Astrocyte of the cerebellum (primary cell): Measurements from ENCODE around the gene RAB11FIP3.

Experiments
- DNase-seq: peaks from one replicate; pipeline ENCODE4 v3.0.0-alpha.2; 2011; ENCODE audit warnings: low read depth
- H3K4me3 ChIP-seq: 2 replicates; pipeline ENCODE4 v1.5.1; 2011; ENCODE audit warnings: mild to moderate bottlenecking, low read depth, low read length, moderate library complexity
- CTCF ChIP-seq: IDR thresholded peaks from 2 replicates; pipeline ENCODE4 v1.5.1; 2012; ENCODE audit warnings: low read length, low read depth, moderate library complexity, mild to moderate bottlenecking; ENCODE audit errors: missing control alignments
- in situ Hi-C: cut with HindIII; loops from 2 replicates; pipeline ENCODE4 v1.10.0; 2017; ENCODE audit warnings: low sequenced_read_pairs

RAB11FIP3 gene

GRCh38 chr16:546909-547770 is 121.7 kb downstream of the RAB11FIP3 start:
- no peak for DNase-seq
- TF ChIP-seq CTCF: peak; percentile 47
- in situ Hi-C loops: no loop called here
- no peak overlapping the region for H3K4me3 ChIP-seq

- no peak for DNase-seq
- in situ Hi-C loops: no loop called here
- no peak overlapping the region for H3K4me3 ChIP-seq
- TF ChIP-seq CTCF: no peak
Measured at GRCh38 chr16:548586-548985, 123.1 kb downstream of the RAB11FIP3 start.

- no peak for TF ChIP-seq CTCF
- in situ Hi-C loops: no loop called here
- H3K4me3 ChIP-seq: no peak overlapping the region
- no peak for DNase-seq
Measured at GRCh38 chr16:549544-550263, 124.3 kb downstream of the RAB11FIP3 start.

GRCh38 chr16:551210-551609 is 125.8 kb downstream of the RAB11FIP3 start:
- H3K4me3 ChIP-seq: no peak overlapping the region
- no peak for DNase-seq
- TF ChIP-seq CTCF: no peak
- in situ Hi-C loops: no loop called here

- in situ Hi-C loops: no loop called here
- no peak for DNase-seq
- H3K4me3 ChIP-seq: no peak overlapping the region
- no peak for TF ChIP-seq CTCF
Measured at GRCh38 chr16:552171-552570, 126.7 kb downstream of the RAB11FIP3 start.

- in situ Hi-C loops: no loop called here
- DNase-seq: no peak
- no peak overlapping the region for H3K4me3 ChIP-seq
- TF ChIP-seq CTCF: no peak
Measured at GRCh38 chr16:553601-554296, 128.3 kb downstream of the RAB11FIP3 start.
